ENCODE results near the gene METTL22.

METTL22 gene, protein sequence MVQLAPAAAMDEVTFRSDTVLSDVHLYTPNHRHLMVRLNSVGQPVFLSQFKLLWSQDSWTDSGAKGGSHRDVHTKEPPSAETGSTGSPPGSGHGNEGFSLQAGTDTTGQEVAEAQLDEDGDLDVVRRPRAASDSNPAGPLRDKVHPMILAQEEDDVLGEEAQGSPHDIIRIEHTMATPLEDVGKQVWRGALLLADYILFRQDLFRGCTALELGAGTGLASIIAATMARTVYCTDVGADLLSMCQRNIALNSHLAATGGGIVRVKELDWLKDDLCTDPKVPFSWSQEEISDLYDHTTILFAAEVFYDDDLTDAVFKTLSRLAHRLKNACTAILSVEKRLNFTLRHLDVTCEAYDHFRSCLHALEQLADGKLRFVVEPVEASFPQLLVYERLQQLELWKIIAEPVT

GRCh38 chr16:8621572-8622314 lies at the start of gene METTL22:
METTL22 (plus strand) TSS chr16:8621698; CDS start chr16:8625666, 3,968 bp downstream.
- peak; percentile 91 for DNase-seq (ENCODE audit: low read depth in 2 of 2)

- no peak for DNase-seq (ENCODE audit: low read depth in 2 of 2)
Observed at GRCh38 chr16:8572063-8572918, 49.2 kb upstream of the METTL22 start.

GRCh38 chr16:8572919-8573724 lies 48.4 kb upstream of the METTL22 start:
- DNase-seq (ENCODE audit: low read depth in 2 of 2): no peak

DNA sequence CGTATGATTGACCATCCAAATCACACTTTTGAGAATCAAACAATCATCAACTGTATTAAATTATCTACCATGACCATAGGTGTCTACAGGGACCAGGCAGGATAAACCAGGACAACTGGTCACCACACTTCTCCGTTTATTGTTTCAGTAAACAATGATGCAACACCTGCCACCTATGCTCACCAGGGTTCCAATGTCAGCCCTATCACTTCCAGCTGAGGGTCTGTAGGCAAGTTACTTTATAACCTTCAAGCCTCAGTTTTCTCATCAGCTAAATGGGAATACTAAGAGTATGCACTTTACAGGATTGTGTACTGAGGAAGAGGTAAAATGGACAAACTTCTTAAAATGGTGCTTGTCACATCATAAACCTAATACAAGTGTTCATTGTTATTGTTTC lies 46.1 kb upstream of the METTL22 start:
- no peak for DNase-seq (ENCODE audit: low read depth in 2 of 2)

GRCh38 chr16:8576141-8577004 lies 45.1 kb upstream of the METTL22 start:
- no peak for DNase-seq (ENCODE audit: low read depth in 2 of 2)

DNA sequence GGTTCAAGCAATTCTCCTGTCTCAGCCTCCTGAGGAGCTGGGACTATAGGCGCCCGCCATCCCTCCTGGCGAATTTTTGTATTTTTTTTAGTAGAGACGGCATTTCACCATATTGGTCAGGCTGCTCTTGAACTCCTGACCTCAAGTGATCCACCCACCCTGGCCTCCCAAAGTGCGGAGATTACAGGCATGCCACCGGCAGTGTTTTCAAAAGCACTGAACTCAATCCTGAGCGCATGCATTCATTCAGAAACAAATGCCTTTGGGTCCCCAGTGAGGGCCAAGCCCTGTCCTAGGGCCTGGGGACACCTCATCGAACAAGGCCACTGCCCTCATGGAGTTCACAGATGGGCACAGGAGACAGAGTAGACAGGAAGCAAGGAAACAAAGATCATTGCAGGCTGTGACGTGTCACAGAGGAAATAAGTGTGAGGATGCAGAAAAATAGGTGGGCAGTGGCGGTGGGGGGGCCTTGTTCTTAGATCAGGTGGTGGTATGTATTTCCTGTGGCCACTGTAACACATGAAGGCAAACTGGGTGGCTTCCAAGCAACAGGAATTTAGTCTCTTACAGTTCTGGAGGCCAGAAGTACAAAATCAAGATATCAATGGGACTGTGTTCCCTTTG lies 43.7 kb upstream of the METTL22 start:
- no peak for DNase-seq (ENCODE audit: low read depth in 2 of 2)

DNA sequence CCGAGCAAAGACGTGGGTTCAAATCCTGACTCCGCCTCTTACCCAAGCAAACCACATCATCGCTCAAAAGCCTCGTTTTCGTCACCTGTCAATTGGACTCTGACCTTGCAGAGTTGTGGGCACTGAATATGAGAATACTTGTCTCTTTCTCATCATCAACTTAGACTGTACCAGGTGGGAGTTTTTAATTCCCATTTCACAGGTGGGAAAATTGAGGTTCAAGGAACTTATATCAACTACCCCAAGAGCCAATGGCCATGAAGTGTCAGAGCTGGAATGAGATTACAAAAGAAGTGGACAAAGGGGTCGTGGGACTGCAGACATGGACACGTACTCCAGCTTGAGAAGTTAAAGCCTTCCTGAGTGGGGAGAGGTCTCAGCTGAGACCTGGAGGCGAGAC lies 41.9 kb upstream of the METTL22 start:
- no peak for DNase-seq (ENCODE audit: low read depth in 2 of 2)

GRCh38 chr16:8581831-8582580 lies 39.5 kb upstream of the METTL22 start:
- no peak for DNase-seq (ENCODE audit: low read depth in 2 of 2)

DNA sequence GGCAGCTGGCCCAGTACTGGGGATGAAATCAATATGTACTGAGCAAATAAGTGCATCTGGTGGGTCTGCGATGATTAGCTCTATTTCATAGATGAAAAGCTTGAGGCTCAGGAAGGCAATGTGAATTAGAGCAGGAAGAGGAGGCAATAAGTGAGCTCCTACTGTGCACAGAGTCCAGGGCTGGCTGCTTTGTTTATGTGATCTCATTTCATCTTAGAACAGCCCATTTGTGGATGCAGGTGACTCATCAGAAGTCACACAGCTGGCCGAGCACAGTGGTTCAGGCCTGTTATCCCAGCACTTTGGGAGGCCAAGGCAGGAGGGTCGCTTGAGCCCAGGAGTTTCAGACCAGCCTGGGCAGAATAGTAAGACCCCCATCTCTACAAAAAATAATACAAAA lies 38.3 kb upstream of the METTL22 start:
- DNase-seq (ENCODE audit: low read depth in 2 of 2): no peak

DNA sequence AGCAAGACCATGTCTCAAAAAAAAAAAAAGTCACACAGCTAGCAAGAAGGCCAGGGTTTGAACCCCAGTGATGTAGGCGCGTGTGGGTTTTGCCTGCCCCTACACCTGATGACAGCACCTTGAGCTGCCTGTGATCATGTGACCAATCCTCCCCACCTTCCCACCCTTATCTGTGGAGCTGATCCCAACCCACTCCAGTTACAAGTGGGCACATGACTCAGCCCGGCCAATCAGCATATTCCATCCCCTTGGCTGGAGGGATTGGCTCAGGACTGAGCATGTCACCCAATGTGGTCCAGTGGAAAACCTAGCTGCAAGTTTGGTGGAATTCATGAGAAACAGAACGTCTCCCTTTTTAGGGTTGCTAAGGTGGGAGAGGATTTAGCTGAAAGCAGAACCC lies 37.8 kb upstream of the METTL22 start:
- DNase-seq (ENCODE audit: low read depth in 2 of 2): no peak

GRCh38 chr16:8585041-8585440 lies 36.5 kb upstream of the METTL22 start:
- no peak for DNase-seq (ENCODE audit: low read depth in 2 of 2)

- no peak for DNase-seq (ENCODE audit: low read depth in 2 of 2)
Observed at GRCh38 chr16:8585857-8586256, 35.6 kb upstream of the METTL22 start.

DNA sequence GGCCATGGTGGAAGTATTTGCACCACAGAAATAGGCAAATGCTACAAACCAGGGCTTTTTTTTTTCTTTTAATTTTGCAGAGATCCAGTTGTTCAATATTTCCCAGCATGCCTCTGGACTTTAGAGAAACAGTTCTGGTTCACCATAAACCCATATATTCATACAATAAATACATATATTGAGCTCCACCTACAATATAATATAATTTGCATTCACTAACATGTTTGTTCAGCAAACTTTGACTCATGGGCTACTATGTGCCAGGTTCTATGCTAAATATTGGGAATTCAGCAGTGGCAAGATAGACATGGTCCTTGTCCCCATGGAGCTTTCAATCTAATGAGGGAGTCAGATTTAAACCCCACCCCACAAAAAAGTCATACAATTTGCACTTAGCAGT lies 34.4 kb upstream of the METTL22 start:
- no peak for DNase-seq (ENCODE audit: low read depth in 2 of 2)

DNA sequence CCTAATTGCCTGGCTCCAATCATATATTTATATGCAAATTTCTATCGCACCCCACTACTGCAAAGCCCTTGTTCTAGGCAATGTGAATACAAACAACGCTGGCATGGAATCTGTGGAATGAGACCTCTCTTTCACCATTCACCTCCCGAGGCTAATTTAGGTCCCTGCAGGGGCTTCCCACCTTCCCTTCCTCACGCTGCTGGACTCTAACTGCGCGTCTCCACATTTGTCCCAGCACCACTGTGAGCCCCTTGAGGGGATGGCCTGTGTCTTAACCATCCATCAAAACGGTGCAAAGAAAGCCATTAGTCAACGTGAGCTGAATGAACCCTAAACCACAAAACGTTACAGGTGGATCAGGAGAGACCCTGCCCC lies 32.8 kb upstream of the METTL22 start:
- no peak for DNase-seq (ENCODE audit: low read depth in 2 of 2)

DNA sequence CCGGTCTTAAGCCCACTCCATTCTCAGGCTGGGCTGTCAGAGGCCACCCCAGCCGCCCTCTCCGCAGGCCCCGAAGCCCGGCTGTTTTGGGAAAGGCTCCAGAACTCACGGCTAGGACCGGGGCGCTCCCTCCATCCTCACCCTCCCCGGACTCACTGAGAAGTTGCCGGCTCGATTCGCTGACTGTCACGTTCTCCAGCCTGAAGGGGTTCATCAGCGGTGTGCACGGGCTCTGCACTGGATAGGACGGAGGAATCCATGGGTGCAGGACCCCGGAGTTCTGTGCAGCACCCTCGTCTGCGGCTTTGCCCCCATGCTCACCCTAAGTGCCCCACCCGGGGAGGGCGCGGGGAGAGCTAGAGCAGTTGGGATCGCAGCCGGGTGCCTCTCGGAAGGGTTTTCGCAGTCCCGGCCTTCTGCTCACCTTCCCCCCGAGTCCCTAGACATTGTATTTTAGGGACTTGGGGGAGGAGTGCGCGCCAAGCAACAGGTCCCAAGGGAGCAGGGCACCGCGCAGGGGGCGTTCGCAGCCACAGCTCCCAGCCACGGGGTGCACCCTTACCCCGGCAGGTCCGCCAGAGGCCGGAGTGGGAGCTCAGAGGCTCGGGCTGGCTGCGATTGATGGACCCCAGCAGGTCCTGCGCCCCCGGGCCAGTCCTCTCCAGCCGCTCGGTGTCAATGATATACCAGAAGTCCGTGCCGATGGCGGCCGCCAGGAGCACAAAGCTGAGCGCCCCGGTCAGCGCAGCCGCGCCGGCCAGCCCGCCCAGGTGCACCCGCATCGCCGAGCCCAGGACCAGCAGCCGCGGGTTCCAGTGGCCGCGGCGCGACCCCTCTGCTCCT lies 32.2 kb upstream of the METTL22 start:
- DNase-seq (ENCODE audit: low read depth in 2 of 2): no peak

DNA sequence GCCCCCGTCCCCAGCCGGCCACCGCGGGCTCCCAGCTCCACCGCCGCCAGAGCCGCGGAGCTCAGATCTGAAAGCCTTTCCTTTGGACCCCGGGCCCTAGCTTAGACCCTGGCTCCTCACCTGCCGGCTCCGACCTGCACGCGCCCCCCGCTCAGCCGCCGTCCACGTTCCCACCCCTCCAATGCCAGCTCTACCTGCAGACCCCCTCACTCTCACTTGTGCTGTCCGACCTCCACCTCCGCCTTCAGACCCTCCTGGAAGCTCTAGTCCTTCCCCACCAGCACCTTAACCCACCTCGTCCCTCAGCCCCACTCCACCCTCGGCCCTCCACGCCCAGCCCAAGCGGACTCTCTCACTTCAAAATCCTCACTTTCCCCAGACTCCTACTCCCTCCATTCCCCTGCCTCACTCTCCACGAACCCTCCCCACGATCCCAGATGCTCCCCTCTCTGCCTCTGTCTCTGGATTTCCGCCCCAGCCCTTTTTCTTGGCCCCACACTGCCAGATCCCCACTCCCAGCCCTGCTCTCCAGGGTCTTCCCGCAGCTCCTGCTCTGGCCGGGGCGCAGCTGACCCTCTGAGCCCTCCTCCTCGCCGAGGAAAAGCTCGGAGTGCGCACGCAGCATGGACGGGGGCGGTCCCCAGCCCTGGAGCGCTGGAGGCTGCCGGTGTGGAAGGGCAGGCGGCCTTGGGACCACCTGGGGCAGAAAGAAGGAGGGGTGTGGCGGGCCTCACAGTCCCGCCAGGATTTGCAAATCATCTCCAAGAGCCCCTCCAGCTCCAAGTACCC lies 31.4 kb upstream of the METTL22 start, which contains the start of gene TMEM114:
TSS of gene TMEM114 (minus strand) at position 612 of the 789 bp plus-strand sequence. CDS start 673 bp downstream, outside the sequence.
- no peak for DNase-seq (ENCODE audit: low read depth in 2 of 2)

DNA sequence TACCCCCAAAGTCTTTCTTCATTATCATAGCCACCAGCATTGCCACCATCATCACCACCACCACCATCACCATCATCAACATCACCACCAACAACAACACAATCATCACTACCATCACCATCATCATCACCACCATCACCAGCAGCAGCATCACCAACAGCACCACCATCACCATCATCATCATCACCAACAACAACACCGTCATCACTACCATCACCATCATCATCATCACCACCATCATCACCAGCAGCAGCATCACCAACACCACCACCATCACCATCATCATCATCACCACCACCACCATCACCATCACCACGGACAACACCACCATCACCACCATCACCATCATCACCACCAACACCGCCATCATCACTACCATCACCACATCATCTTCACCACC lies 30.7 kb upstream of the METTL22 start:
- DNase-seq (ENCODE audit: low read depth in 2 of 2): no peak
